Renal pelvis (tissue), 4 donors: Measurements from ENCODE around the gene CD4. TPM values are rescaled to one million over a fixed set of nuclear protein-coding genes. Genes with fewer than 3 reads are reported as not detected.

Experiments used
- DNase-seq: peaks from one replicate; pipeline ENCODE4 v3.0.0-alpha.2; 2013
- polyA plus RNA-seq, 3 donors: library from polyadenylated mRNA; unstranded; fragments of 120-200 nt; gene quantifications; one replicate each; pipeline ENCODE4 v1.2.1, GENCODE V29; 2013; ENCODE audit not compliant: insufficient read length in 3 of 3

CD4 gene
- polyA plus RNA-seq, 3 donors, result 31.0 to 33.1 (median 32.1) TPM

DNA sequence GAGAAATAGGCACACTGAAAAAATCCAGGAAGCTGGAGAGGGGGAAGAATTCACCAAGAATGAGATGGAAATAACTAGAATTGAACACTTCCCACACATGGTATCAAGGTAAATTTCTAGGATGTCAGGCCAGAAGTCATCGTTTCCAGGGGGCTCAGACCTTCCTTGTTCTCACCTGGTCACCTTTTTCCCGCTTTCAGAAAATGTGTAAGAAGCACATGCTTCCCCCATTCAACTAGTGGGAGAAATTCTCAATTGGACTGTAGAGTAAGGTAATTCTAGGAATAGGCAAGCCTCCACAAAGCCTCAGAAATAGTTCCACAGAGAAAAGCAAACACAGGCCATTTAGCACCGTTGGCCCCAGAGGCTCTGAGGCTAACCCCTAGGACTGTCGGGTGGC, 25.9 kb upstream of the CD4 start:
- DNase-seq, result no peak

DNA sequence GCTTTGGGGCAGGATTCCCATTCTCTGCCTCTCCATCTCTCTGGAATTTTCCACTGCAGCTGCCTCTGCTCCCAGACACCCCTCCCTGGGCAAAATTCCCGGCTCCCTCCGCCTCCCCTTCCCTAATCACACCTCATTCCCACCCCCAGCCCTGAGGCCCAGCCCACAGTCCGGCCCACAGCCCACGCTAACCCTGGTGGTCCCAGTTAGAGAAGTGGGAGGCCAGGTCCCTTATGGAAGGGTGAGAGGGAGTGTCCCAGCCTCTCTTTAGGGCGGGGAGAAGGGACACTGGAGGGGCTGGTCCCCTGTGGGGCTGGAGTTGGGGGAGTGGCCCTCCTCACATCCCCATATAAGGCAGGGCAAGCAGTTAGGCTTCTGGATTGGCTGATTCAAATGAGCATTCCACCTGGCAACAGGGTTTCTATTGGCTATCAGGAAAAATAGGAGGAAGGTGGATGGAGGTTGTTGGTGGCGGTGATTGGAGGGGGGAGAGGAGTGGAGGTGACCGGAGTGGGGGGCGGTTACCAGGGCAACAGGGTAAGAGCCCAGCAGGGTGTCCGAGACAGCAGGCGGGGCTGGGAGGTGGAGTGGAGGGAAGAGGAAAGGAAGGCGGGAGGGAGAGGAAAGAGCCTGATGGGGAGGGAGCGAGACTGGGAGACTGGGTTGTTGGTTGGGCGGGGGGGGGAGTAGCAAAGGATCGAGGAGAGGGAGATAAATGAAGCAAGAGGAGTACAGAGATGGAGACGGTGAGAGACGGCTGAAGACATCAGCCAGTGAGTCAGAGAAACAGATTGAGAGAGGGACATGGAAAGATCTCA, 25.1 kb upstream of the CD4 start:
- peak; percentile 99 for DNase-seq

GRCh38 chr12:6765048-6765633, 24.2 kb upstream of the CD4 start:
- DNase-seq, result no peak

- DNase-seq, result peak; percentile 91
These were observed 23.4 kb upstream of the CD4 start, which contains the start of gene PTMS for GRCh38 chr12:6765634-6766581. PTMS (plus strand) TSS chr12:6766363; CDS start chr12:6766706, 343 bp downstream.

GRCh38 chr12:6766651-6767349, 22.5 kb upstream of the CD4 start:
- peak; percentile 81 for DNase-seq

DNA sequence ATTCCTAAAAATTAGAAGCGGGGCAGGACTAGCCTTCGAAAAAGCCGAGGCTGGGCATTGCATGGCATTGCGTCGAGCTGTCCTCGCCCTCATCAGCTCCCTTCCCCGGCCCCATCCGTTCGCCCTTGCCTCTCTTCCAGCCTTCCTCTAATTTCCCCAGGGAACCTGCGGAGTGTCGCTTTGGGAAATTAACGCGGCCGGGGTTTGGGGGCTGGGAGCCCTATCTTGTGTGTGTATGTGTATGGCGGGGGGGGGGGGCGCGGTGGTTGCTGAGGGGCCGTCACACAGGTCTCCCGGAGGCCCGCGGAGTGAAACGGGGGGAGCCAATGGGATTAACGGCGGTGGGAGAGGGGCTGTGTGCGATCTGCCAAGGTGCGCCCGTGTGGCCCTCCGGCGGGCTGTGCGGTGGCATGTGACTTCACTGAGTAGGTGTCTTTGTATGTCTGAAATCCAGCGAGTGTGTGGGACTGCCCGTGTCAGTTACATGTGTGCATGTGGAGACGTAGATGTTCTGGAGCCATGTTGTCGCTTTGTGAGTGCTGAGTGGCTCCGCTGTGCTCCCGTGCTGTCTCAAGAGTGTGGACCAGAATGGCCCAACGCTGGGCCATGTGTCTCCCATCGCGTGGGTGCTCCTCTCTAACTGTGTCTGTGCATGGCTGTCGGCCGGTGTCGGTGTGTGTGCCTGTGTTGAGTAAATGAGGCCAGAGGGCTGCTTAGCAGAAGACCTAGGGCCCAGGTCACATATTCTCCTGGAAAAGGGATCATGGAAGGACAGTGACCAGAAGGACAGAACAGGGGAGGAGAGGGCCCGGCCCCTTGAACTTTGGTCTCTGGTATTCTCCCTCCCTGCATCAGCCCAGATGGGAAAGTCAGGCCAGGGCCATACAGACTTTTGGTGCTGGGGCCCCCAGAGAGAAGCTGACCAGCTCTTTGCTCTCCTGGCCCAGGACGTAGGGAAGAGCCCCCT, 21.7 kb upstream of the CD4 start:
- DNase-seq, result no peak

DNA sequence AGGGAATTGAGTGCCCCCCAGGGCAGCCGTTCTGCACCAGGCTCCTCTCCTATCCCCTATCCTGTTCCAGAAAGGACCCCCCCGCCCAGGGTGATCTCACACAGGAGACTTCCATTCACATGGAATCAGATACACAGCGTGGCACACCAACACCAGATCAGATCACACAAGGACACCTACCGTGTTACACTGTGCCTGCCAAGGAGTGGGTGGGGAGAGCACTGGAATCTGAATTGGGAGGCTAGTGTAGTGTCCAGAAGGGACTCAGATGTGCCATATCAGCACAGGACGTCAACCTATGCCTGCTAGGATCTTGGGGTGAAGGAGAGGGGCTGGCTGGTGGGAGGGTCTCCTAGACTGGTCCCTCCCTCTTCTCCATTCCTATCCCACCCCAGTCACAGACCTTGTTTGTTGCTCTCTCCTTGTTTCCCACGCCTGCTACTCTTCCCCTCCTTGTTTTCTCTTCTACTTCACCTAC, 20.9 kb upstream of the CD4 start:
- no peak for DNase-seq

DNA sequence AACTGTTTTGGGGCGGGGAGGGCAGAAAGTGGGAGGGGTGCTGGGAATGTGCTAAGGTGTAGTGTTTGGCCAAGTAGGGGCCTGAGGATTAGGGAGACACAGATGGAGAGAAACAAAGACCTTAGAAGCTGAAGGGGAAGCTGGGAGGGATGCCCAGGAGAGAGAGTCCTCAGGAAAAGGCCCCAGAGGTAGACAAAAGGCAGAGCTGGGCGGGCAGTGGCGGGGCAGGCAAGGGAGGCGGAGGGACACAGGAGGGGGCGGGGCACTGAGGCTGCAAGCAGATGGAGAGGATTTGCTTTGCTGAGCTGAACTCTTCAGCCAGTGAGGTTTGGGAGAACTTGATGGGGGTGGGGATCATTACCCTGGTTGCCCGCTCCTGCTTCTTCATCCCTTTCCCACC, 20.3 kb upstream of the CD4 start:
- no peak for DNase-seq

GRCh38 chr12:6769666-6770065, 19.7 kb upstream of the CD4 start:
- DNase-seq, result no peak

GRCh38 chr12:6770094-6770493, 19.2 kb upstream of the CD4 start:
- no peak for DNase-seq

- no peak for DNase-seq
These were observed 18.7 kb upstream of the CD4 start for GRCh38 chr12:6770600-6770999.

GRCh38 chr12:6771091-6771495, 18.2 kb upstream of the CD4 start:
- no peak for DNase-seq

DNA sequence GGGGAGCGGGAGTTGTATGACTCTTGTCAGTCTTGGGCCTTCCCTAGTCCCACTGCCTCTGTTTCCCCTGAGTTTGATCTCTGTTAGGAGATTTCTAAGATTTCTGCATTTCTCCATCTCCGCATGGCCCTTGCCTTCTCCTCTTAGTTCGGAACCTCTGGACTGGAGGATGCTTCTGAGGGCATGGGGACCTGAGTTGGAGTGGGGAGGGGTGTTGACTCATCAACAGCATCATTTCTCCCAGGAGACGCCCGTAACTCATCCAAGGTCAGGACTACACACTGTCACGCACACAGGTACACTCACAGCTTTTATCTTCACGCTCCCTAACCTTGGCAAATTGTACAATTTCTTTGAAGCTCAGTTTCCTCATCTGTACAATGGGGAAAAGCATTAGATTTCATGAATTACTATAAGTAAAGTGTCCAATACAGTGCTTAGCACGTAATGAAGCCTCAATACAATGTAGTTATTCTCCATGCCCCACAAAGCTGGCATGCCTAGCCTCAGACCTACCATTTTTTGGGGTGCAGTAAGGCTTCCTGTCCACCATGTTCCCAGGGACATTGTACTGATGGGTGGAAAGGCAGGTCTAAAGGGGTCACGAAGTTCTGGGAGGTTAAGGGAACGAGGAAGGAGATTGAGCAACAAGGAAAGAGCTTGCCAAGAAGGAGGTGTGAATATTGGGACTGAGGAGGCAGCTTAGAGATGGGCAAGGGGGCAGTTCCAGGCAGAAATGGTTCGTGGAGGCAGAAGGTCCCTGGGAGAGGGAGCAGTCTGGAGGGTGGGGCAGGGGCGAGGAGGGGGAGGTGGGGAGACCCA, 17.6 kb upstream of the CD4 start:
- no peak for DNase-seq

DNA sequence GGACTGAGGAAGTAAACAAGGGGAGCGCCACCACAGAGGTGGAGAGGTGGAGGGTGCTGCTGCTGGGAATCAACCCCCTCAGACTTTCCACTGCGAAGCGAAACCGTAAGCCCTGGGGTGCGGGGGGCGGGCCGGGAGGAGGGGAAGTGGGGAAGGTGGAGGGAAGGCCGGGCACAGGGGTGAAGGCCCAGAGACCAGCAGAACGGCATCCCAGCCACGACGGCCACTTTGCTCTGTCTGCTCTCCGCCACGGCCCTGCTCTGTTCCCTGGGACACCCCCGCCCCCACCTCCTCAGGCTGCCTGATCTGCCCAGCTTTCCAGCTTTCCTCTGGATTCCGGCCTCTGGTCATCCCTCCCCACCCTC, 17.0 kb upstream of the CD4 start, which contains the start of gene LAG3:
TSS of gene LAG3 (plus strand) at position 190 of the 365 bp plus-strand sequence. CDS start 333 bp downstream, outside the sequence.
- DNase-seq, result no peak

GRCh38 chr12:6772726-6773589, 16.4 kb upstream of the CD4 start:
- no peak for DNase-seq

- DNase-seq, result no peak
These were observed 15.6 kb upstream of the CD4 start for GRCh38 chr12:6773590-6774351.

- no peak for DNase-seq
These were observed 14.7 kb upstream of the CD4 start for GRCh38 chr12:6774499-6775062.
